ENCODE data around the gene RPS6KA3. TPM values are rescaled to one million over a fixed set of nuclear protein-coding genes. Genes with fewer than 3 reads are reported as not detected.

RPS6KA3 gene
- total and polyA plus RNA-seq, 9 of the 15 experiments (the other 6 are each of a cell fraction or from before 2014, with no cell fraction given) = 10.9 to 61.9 (median 37.4) TPM

- H3K4me3 ChIP-seq = no peak overlapping the region
- intact Hi-C loops (cut with micrococcal nuclease) = no loop called here
- no peak overlapping the region for H3K27ac ChIP-seq (ENCODE audit: extremely low read depth, low read depth, low read length)
- no peaks in the 10 kb centered on the region for H3K9me1 ChIP-seq (ENCODE audit: control insufficient read depth, insufficient read depth, low read length)
- peaks cover 7% of the 10 kb centered on the region for H3K79me2 ChIP-seq (ENCODE audit: control insufficient read depth, insufficient read depth, low read length)
- H3K4me2 ChIP-seq (ENCODE audit: insufficient read depth, low read length) = no peak overlapping the region
- H3K4me1 ChIP-seq (replicated peaks in 1 of 2; ENCODE audit: control insufficient read depth in 2 of 2, insufficient read depth in 2 of 2, low read length in 2 of 2) = no peaks in the 10 kb centered on the region
- H3K36me3 ChIP-seq (ENCODE audit: control insufficient read depth, insufficient read depth, low read length) = peaks cover 46% of the 10 kb centered on the region; the same call in 2 of the 3 replicates
- in situ Hi-C loops (cut with MboI) = no loop called here
- TF ChIP-seq ZNF77 (CRISPR knock-in tag; IDR thresholded peaks at IDR 0.05) = no peak
- TF ChIP-seq MTF1 (CRISPR knock-in tag; IDR thresholded peaks at IDR 0.05; ENCODE audit: borderline replicate concordance) = no peak
- TF ChIP-seq EGR1 (conservative IDR thresholded peaks at IDR 0.05) = no peak
- TF ChIP-seq SMARCE1 (IDR thresholded peaks at IDR 0.05) = no peak
- TF ChIP-seq GTF2E2 (tag; IDR thresholded peaks at IDR 0.05) = no peak
- TF ChIP-seq RFX5 (IDR thresholded peaks at IDR 0.05; ENCODE audit: low read depth, low read length) = no peak
- no peak for TF ChIP-seq HCFC1 (IDR thresholded peaks at IDR 0.05; ENCODE audit: low read depth, low read length)
- TF ChIP-seq ZNF707 (CRISPR knock-in tag; conservative IDR thresholded peaks at IDR 0.05) = no peak
- no peak for TF ChIP-seq ZEB2 (IDR thresholded peaks at IDR 0.05)
- ChIA-PET POLR2A (no interaction called here), CTCF (ENCODE audit: low intra/inter-chr PET ratio) (no interaction called here)
- ATAC-seq (no peak), FAIRE-seq (no peak), DNase-seq (ENCODE audit: extremely low read depth in 1 of 4, low spot score in 3 of 4) (no peak)
- H3K27me3 ChIP-seq (ENCODE audit: control insufficient read depth in 2 of 2, insufficient read depth in 2 of 2, low read length in 2 of 2) = no peaks in the 10 kb centered on the region
- no TSS peak for BruUV-seq (replicated peaks)
- H4K20me1 ChIP-seq (replicated peaks; ENCODE audit: control insufficient read depth, insufficient read depth, low read length) = no peaks in the 10 kb centered on the region
- WGBS (ENCODE audit: insufficient coverage, low coverage, missing lambda C conversion rate) = 92% methylated on average over 3 of the region's 4 CpGs
- no peaks in the 10 kb centered on the region for H3K9me3 ChIP-seq (replicated peaks; ENCODE audit: control insufficient read depth, insufficient read depth, low read depth, low read length)
- no peak overlapping the region for H2AFZ ChIP-seq (ENCODE audit: low read depth, low read length)
- H3K9ac ChIP-seq (ENCODE audit: insufficient read depth in 1 of 2, low read depth in 2 of 2, low read length in 2 of 2) = no peak overlapping the region
These were observed 60.6 kb downstream of the RPS6KA3 start for GRCh38 chrX:20205927-20206708.
